ENCODE data around the gene RSBN1.

Gene RSBN1

GRCh38 chr1:113811156-113811887 is 954 bp downstream of the RSBN1 start:
- no peak for DNase-seq

DNA sequence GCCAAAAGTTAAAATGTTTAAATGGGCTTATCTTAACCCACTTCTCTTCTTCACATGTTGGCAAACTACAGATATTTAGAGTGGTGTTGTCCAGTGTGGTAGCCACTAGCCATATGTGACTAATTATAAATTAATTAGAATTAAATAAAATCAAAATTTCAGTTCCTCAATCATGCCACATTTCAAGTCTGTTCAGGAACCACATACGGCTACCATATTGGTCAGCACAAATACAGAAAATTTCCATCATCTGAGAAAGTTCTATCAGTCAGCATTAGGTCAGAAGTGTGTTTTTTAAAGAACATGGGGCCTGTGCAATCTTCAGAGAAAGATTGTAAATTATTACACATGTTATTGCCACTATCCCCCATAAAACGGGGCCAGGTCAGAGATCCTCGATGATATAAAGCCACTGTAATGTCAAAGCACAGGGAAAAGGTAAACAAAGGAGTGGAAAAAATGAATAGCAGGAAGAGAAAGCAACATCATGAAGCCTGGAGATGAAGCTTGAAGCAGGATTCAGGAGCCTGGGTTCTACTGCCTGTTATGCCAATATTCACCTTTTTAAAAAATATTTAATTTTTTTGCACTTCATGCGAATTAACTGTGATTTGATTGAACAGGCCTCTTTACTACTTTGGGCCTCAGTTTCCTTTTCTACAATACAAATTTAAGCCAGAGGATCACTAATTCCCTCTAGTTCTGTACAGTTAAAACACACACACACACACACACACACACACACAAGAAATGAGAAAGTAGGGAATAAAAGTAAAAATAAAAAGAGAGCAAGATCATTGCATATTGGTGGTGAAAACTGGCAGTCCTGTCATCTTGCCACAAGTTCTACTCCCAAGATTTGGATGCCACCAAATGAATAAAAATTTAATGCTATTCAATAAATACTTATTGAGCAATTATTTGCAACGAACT is 2.3 kb downstream of the RSBN1 start:
- no peak for DNase-seq

GRCh38 chr1:113808450-113809195 is 3.7 kb downstream of the RSBN1 start:
- DNase-seq, result no peak

GRCh38 chr1:113805639-113806038 is 6.6 kb downstream of the RSBN1 start:
- no peak for DNase-seq

DNA sequence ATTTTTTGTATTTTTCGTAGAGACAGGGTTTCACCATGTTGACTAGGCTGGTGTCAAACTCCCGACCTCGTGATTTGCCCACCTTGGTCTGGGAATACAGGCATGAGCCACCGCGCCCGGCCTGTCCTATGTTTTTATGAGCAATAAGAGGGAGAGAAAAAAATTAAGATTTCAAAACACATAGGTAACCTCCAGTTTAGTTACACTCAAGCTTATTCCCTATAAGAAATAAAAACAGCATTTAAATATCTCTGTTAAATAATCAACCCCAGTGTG is 7.1 kb downstream of the RSBN1 start:
- DNase-seq, result no peak

DNA sequence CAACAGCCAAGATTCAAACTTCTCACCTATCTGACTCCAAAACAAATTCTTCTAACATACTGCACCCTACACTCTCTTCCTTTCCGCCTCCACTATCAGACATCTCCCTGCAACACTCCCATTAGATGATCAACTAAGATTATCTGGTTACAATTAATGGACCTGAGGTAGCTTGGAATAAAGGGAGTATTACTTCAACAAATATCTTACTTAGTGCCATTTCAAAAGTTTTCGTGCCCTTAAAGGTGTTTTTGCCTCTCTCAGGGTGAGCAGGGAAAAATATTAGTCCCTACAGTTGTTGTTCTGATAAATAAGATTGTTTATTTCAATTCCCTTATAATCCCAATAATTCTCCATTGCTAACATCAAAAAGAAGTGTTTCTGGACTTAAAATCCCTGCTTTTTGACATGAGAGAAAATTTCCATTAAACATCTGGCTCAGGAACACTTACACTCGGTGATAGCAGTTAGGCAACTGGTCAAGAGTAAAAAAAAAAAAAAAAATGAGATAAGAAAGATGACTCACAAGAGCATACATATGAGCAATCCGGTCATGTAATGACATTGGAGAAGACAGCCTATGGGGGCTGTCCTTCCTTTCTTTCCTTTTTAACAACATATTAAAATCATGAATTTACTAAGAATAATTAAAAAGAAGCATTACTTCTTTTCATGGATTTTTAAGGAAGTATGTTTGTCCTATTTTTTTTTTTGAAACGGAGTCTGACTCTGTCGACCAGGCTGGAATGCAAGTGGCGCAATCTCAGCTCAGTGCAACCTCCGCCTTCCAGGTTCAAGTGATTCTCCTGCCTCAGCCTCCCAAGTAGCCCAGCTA is 7.6 kb downstream of the RSBN1 start:
- no peak for DNase-seq

DNA sequence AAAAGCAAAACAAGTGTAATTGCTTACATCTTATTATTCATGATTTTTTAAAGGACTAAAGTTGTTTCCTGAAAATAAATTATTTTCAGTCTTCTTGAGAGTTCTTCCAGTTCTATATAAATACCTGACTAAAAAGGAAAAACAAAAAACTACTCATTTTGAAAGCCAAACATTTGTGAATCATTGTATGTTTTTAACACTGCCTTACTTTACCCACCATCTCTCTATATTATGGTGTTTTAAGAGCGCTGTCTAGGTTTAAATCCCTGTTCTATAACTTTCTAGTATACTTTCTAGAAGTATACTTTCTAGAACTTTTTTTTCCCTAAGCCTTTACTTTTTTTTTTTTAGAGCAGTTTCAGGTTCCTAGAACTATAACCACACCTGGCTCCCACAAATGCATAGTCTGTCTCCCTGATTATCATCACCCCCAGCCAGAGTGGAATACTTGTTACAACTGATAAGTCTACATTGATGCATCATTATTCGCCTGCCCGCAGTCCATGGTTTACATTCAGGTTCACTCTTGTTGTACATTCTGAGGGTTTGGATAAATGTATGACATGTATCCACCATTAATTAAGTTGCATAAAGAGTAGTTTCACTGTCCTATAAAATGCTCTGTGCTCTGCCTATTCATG is 9.8 kb downstream of the RSBN1 start:
- no peak for DNase-seq

DNA sequence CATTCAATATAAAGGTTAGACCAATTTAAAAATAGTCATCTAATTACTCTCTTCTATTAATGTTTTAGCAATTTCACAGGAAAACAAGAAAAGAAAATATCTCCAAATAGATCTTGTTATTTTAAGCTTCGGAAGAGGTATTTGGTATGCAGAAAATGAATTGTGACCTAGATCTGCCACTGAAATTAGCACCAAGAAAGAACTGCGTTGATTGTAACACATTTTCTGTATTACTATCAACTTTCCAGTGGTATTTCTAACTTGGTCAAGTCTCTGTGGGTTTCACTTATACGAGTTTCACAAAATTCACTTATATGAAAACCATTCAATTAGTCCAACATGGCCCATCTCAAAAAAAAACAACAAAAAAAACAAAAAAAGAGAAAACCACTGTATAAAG is 11.8 kb downstream of the RSBN1 start:
- no peak for DNase-seq

DNA sequence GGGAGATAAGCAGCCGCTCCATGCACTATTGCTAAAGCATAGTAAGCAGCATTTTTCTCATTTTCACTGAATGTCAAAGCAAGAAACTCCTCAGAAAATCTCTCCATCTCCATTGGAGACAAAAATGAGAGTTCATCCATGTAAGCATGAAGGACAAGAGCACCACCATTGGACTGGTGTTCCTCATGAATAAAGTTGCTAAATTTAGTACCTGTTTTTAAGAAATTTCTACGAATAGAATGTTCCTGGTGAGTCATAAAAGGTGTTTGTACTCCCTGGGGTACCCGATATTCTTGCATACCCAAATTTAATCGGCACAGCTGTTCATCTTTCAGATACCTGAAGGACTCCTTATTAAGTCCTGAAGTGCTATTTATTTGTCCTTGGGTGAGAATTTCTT is 14.8 kb downstream of the RSBN1 start:
- DNase-seq, result no peak

DNA sequence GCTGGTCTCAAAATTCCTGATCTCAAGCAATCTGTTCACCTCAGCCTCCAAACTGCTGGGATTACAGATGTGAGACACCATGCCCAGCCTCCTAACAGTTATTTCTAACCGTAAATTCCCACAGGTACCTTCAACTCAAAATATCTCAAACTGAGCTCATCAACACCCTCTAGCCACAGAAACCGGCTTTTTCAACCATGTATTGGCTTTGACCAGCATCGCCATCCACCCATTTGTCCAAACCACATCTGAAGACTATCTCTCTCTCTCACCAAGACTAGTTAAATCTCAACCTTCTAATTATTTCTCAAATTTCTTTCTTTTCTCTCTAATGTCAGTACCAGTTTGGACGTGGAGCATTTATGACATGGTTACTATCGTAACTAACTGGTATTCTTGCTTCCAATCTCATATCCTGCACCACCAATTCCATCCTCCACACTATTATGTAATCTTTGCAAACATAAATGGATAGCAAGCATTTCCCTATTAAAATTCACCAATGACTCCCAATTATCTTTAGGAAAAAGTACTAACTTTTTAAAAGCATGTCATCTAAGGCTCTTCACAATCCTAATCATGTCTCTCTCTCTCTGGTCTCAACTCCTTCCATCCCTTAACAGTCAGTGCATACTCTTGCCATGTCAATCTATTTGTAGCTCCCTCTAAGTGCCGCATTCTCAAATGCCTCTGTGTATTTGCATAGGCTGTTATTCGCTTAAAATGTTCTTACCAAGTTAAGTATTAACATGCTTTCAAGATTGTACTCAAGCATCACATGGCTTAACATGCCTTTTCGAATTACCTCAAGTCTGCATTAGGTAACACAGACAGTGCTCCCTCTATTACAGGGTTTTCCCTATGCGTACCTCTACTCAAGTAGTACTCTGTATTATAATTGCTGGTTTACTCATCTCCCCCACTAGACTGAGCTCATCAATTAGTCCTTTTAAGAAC is 18.1 kb downstream of the RSBN1 start:
- DNase-seq, result no peak

GRCh38 chr1:113792986-113793385 is 19.3 kb downstream of the RSBN1 start:
- DNase-seq, result no peak

- DNase-seq, result no peak
Measured at GRCh38 chr1:113792471-113792870, 19.8 kb downstream of the RSBN1 start.

- no peak for DNase-seq
Measured at GRCh38 chr1:113788802-113789201, 23.5 kb downstream of the RSBN1 start.

DNA sequence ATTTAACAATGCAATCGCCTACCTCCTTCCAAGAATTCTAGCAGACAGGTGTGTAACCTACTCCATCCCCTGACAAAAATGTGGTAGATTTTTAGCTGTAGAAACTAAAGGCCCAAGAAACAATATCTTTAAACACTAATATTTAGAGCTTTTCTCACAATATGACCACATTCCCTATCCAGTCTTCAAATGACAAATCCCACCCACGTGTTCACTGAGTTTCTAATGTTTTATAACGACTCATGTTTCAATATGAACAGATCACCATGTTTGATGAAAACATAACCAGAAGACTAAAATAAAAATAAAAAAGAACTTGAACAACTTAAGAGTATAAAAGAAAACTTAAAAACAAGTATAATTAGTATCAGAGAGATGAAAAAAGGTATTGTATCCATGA is 24.6 kb downstream of the RSBN1 start:
- DNase-seq, result no peak

DNA sequence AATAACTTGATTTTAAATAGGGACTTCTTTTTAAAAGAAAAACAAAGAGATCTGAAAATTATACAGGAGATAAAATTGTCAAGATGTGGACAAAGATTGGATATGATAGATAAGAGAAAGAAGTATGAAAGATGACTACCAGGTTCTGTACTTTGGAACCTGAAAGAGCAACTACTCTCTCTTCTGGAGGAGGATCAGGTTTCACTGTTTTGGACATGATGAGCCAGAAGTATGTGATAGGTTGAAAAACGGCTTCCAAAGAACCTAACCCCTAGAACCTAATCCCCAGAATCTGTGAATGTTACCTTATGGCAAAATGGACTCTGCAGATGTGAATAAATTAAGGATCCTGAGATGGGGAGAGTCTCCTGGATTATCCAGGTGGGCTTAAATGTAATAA is 26.2 kb downstream of the RSBN1 start:
- DNase-seq, result no peak

DNA sequence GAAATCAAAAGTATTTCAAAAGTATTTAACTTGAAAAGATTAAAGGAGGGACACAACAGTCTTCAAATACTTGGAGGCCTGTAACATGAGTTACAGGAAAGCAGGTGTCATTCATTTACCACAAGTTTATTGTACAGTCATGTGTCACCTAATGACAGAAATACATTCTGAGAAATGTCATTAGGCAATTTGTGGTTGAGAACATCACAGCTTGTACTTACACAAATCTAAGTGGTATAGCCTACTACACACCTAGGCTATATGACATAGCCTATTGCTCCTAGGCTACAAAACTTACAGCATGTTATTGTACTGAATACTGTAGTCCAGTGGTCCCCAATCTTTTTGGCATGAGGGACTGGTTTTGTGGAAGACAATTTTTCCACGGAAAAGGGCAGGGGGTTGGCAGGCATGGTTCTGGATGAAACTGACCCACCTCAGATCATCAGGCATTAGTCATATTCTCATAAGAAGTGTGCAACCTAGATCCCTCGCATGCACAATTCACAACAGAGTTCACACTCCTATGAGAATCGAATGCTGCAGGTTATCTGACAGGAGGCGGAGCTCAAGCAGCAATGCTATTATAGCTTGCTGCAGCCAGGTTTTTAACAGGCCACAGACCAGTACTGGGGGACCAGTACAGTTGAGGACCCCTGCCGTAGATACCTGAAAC is 28.0 kb downstream of the RSBN1 start:
- DNase-seq, result no peak

DNA sequence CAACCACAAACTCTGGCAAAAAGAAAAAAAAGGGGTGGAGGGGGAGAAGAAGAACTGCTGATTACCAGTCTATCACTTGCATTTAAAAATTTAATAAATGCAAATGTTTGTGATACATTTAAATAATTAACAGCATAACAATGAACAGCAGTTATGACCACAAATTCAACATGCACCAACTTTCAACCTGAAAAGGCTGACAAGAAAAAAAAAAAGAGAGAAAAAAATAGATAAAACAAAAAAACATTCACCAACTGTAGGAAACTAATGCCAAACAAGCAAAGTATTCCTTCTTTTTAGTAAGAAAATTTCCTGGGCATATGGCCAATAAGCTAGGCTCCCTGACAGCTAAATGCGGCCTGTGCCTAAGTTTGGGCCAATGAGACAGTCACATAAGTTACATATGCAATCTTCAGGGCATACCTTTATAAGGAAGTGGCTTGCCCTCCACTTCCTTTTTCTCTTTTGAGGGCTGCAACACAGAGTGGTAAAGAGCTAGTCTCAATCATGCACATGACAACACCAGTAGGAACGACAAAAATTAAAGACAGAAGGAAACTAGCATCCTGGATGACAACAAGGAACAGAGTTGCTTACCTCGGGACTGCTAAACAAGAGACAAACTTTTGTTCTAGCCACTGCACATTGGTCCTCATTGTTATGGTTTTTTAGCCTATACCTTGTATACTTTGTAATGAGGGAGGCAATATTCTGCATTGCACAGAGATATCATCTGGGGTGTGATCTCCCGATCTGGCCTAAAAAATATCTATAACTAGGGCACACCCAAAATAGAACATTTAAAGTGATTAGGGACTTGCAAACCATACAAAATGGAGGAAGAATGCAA is 28.8 kb downstream of the RSBN1 start:
- DNase-seq, result no peak

DNA sequence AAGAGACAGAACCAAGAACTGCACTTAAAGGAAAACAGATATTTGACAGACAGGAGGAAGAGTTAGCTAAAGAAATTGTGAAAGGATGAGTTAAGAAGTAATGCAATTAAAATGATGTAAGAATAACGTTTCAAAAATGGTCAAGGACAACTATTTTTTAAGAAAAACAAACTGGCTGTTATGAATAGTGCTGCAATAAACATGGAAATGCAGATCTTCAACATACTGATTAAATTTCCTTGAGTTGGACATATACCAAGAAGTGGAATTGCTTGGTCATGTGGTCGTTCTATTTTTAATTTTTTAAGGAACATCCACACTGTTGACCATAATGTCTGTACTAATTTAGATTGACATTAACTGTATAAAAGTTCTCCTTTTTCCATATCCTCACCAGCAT is 29.9 kb downstream of the RSBN1 start:
- no peak for DNase-seq

- DNase-seq, result no peak
Measured at GRCh38 chr1:113780374-113781146, 31.7 kb downstream of the RSBN1 start.
